T-helper 17 cell (primary cell): ENCODE results near the gene GNAT1. TPM values are rescaled to one million over a fixed set of nuclear protein-coding genes. Genes with fewer than 3 reads are reported as not detected.
A peak's percentile ranks its signal among the peaks of the same experiment; 100 is the strongest.
"Not testable (repeated sequence)": the region's sequence is repeated elsewhere in the genome, so short reads cannot be mapped to it uniquely, and the experiment has no call there.

Source experiments
- ATAC-seq: fragments of 150-1000 bp; cut with Tn5 transposase; 2 replicates; pipeline ENCODE4 v1.10.0; 2021; ENCODE audit warnings: mild to moderate bottlenecking, moderate library complexity
- DNase-seq, 3 donors: peaks; one replicate each; pipeline versions ENCODE4 v3.0.0 to v3.0.0-alpha.2; 2020 to 2021
- H3K9me3 ChIP-seq: one replicate; pipeline ENCODE4 v1.7.0; 2013; ENCODE audit warnings: low read length, mild to moderate bottlenecking; ENCODE audit not compliant: control insufficient read depth, poor library complexity, severe bottlenecking
- H3K27ac Mint-ChIP-seq: one replicate; pipeline ENCODE4 v1.8.0; 2022; ENCODE audit warnings: mild to moderate bottlenecking, moderate library complexity, mixed read lengths
- H3K27me3 Mint-ChIP-seq: one replicate; pipeline ENCODE4 v1.8.0; 2022; ENCODE audit warnings: mixed read lengths
- H3K36me3 Mint-ChIP-seq: one replicate; pipeline ENCODE4 v1.8.0; 2022; ENCODE audit warnings: low read depth, mixed read lengths
- H3K4me1 Mint-ChIP-seq: one replicate; pipeline ENCODE4 v1.8.0; 2022; ENCODE audit warnings: mild to moderate bottlenecking, mixed read lengths
- H3K4me3 Mint-ChIP-seq: one replicate; pipeline ENCODE4 v1.8.0; 2022; ENCODE audit warnings: mild to moderate bottlenecking, moderate library complexity, mixed read lengths
- total RNA-seq, 4 donors: library from RNA in 2 of 4; stranded (reverse) in 2 of 4; gene quantifications; one replicate each; pipeline ENCODE4 v1.2.3 and lab custom pipeline; 2022 to 2026

The GNAT1 gene
- total RNA-seq, 2 donors from 2014 or later = 0.10 TPM; not detected in 1

- no peaks in the 10 kb centered on the region for H3K36me3 Mint-ChIP-seq
- no peak overlapping the region for H3K27ac Mint-ChIP-seq
- DNase-seq = no peak
- H3K4me1 Mint-ChIP-seq = peaks cover 6% of the 10 kb centered on the region
- H3K9me3 ChIP-seq = no peaks in the 10 kb centered on the region
- no peak for ATAC-seq
- no peak overlapping the region for H3K4me3 Mint-ChIP-seq
- H3K27me3 Mint-ChIP-seq = peaks cover 5% of the 10 kb centered on the region
Observed at GRCh38 chr3:50218448-50218847, 27.0 kb downstream of the GNAT1 start.

DNA sequence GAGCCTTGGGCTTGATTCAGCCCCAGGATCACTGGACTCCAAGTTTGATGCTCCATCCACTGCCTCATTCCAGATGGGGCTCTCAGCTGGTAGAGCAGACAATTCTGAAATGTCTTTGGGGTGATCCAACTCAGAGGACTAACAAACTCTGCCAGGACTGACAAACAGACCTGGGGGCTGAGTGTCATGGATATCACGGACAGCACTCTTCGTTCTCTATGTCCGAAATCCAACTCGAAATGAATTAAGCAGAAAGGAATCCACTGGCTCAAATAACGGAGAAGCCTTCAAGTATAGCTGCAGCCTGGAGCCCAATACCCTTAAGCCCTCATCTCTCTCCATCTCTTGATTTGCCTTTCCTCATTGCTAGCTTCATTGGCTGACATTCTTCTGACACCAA, 27.9 kb downstream of the GNAT1 start:
- Mint-ChIP-seq H3K27me3 (no peaks in the 10 kb centered on the region), H3K4me3 (no peak overlapping the region), H3K27ac (no peak overlapping the region), H3K4me1 (peaks cover 6% of the 10 kb centered on the region), H3K36me3 (no peaks in the 10 kb centered on the region)
- H3K9me3 ChIP-seq = no peaks in the 10 kb centered on the region
- DNase-seq (no peak), ATAC-seq (no peak)

DNA sequence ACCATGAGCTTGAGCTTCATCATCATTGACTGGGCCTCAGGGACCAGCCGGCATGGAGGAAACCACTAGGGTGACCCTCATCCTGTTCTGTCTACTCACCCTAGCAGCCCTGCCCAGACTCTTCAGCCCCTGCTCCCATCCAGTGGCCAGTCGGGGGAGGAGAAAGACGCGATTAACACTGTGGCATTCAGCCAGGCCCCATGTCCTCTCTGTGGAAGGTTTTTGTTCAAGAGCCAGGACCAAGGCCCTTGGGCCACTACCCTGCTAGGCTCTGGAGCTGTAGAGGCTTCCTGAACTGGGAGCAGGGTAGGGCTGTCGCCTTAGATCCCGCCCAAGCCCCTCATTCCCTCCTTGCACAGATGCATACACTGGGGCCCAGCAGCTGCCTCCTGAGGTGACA, 28.7 kb downstream of the GNAT1 start:
- H3K4me1 Mint-ChIP-seq = peaks cover 8% of the 10 kb centered on the region
- DNase-seq (no peak), ATAC-seq (no peak)
- no peaks in the 10 kb centered on the region for H3K27me3 Mint-ChIP-seq
- H3K36me3 Mint-ChIP-seq = no peaks in the 10 kb centered on the region
- H3K4me3 Mint-ChIP-seq = peak overlapping the region; percentile 19
- H3K27ac Mint-ChIP-seq = peak overlapping the region; percentile 53
- no peaks in the 10 kb centered on the region for H3K9me3 ChIP-seq

GRCh38 chr3:50221051-50221410, 29.6 kb downstream of the GNAT1 start:
- DNase-seq (no peak), ATAC-seq (no peak)
- no peaks in the 10 kb centered on the region for H3K36me3 Mint-ChIP-seq
- peak overlapping the region; percentile 53 for H3K27ac Mint-ChIP-seq
- H3K4me1 Mint-ChIP-seq = peaks cover 13% of the 10 kb centered on the region
- no peak overlapping the region for H3K4me3 Mint-ChIP-seq
- H3K9me3 ChIP-seq = no peaks in the 10 kb centered on the region
- H3K27me3 Mint-ChIP-seq = no peaks in the 10 kb centered on the region

- Mint-ChIP-seq H3K27ac (peak overlapping the region; percentile 53), H3K27me3 (no peaks in the 10 kb centered on the region), H3K36me3 (no peaks in the 10 kb centered on the region)
Observed at GRCh38 chr3:50221411-50222168, 30.2 kb downstream of the GNAT1 start.

DNA sequence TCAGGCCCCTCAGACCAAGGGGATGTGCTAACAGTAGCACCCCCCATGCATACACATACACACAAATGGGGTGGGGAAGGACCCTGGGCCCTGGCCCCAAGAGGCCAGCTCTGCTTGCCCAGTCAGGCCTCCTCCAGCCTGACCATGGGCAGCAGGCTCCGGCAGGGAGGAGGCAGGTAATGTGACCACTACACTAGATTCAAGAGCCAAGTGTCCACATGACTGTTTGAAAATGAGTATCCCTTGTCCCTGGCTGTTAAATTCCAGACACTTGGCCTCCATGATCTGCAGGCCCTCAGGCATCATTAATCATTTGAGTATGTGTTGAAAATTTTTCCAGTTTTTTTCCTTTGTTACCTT, 30.7 kb downstream of the GNAT1 start:
- DNase-seq = no peak
- H3K27me3 Mint-ChIP-seq = no peaks in the 10 kb centered on the region
- no peak for ATAC-seq
- H3K4me1 Mint-ChIP-seq = peaks cover 20% of the 10 kb centered on the region
- H3K9me3 ChIP-seq = no peaks in the 10 kb centered on the region
- no peak overlapping the region for H3K4me3 Mint-ChIP-seq
- H3K36me3 Mint-ChIP-seq = no peaks in the 10 kb centered on the region
- no peak overlapping the region for H3K27ac Mint-ChIP-seq

More at GRCh38 chr3:50221411-50222168, 30.2 kb downstream of the GNAT1 start:
- DNase-seq (no peak), ATAC-seq (no peak)
- no peak overlapping the region for H3K4me3 Mint-ChIP-seq
- no peaks in the 10 kb centered on the region for H3K9me3 ChIP-seq
- peaks cover 16% of the 10 kb centered on the region for H3K4me1 Mint-ChIP-seq

DNA sequence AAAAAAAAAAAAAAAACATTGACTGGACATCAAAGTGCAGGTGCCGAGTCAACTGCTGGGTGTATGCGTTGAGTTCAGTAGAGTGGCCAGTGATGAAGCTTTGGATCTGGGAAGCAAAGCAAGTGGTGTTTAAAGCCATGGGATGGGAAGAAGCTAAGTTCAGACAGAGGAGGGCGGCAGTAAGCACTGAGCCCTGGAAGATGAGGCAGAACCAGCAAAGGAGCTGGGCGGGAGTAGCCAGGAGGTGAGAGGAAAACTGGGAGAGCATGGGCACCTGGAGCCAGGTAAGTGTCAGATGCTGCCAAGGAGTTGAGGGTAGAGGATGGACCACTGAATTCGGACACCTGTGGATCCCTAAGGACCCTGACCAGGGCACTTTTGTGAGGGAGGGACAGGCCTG, 33.2 kb downstream of the GNAT1 start:
- no peaks in the 10 kb centered on the region for H3K27me3 Mint-ChIP-seq
- H3K9me3 ChIP-seq = no peaks in the 10 kb centered on the region
- no peak for ATAC-seq
- H3K27ac Mint-ChIP-seq = no peak overlapping the region
- peaks cover 31% of the 10 kb centered on the region for H3K4me1 Mint-ChIP-seq
- H3K4me3 Mint-ChIP-seq = peak overlapping the region; percentile 67
- H3K36me3 Mint-ChIP-seq = no peaks in the 10 kb centered on the region
- DNase-seq = no peak

DNA sequence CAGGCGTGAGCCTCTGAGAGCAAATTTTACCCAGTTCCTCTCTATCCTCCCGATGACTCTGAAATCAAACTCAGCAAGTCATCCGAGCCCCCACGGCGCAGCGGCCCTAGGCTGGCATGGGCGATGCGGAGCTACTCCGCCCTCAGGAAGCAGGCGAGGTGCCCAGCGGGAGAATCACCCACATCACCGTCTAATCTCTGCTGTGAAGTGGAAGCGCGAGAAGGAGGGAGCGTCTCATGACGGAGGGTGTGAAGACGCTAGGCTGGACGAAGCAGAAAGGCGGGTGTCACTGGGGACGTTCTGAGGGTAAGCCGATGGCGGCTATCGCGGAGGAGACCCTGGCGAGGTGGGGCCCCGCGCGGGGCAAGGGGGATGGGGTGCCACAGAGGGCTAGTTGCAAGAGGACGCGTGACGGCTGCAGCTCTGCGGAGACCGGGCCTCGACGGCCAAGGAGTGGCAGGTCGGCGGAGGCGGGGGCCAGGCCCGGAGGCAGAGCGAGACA, 35.5 kb downstream of the GNAT1 start:
- H3K27me3 Mint-ChIP-seq = no peaks in the 10 kb centered on the region

DNA sequence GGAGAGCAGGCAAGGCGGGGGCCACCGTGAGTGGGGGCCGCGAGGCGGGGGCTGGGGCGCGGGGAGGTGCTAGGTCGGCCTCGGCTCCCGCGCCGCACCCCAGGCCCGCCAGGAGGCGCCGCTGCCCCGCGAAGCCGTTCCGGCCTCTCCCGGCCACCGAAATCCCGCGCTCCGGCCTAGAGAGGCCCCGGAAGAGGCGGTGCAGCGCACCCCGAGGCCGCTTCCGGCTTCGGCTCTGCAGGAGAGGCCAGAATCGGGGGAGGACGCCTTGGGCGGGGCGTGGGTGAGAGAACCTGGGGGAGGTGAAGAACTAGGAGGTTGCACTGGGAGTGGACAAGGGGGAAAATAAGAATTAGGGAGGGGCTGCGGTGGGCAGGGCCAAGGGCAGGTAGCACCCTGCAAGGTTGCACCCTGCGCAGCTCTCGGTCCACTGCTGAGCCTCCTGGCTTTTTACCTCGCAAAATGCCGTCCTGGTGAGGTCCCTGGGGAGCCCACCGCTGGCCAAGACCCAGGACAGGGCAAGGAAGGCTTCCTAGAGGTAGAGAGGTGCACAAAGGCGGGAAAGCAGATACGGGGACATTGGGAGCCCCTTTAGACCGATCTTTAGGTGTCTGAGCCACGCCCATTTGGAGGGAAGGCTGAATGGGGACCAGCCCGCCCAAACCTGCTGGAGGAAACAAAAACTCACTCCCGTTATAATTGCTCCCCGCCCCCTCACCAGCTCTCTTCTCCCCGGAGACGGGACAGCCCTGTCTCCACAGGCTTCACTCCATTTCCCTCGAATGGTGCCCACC, 36.2 kb downstream of the GNAT1 start:
- peak overlapping the region; percentile 97 for H3K4me3 Mint-ChIP-seq
- H3K27me3 Mint-ChIP-seq = no peaks in the 10 kb centered on the region
- peak; percentile 83 for ATAC-seq

More for the DNA sequence above, 35.5 kb downstream of the GNAT1 start:
- H3K4me1 Mint-ChIP-seq = peaks cover 30% of the 10 kb centered on the region
- ATAC-seq (peak; percentile 34), DNase-seq (peak in 2 of 3 donors; percentile 27 to 30)
- H3K4me3 Mint-ChIP-seq = peak overlapping the region; percentile 97
- no peaks in the 10 kb centered on the region for H3K9me3 ChIP-seq
- H3K36me3 Mint-ChIP-seq = no peaks in the 10 kb centered on the region
- H3K27ac Mint-ChIP-seq = peak overlapping the region; percentile 87

DNA sequence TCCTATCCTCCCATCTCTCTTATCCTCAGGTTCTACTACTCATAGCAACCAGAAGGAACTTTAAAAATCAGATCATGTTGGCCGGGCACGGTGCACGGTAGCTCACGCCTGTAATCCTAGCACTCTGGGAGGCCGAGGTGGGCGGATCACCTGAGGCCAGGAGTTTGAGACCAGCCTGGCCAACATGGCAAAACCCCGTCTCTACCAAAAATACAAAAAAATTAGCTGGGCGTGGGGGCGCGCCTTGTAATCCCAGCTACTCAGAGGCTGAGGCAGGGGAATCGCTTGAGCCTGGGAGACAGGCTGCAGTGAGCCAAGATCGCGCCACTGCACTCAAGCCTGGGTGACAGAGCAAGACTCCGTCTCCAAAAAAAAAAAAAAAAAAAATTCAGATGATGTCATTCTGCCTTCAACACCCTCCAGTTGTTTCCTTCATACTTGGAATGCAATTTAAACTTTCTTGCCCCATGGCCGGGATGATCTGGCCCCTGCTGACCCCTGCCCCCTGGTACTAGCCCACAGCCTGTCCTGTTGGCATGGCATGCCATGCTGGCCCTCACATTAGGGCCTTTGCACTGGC, 36.9 kb downstream of the GNAT1 start:
- not testable (repeated sequence) for H3K9me3 ChIP-seq, ATAC-seq, H3K36me3 Mint-ChIP-seq, H3K27me3 Mint-ChIP-seq, DNase-seq
- Mint-ChIP-seq H3K4me3 (peak overlapping the region; percentile 97), H3K27ac (peak overlapping the region; percentile 87), H3K4me1 (peaks cover 33% of the 10 kb centered on the region)

More for the DNA sequence above, 36.2 kb downstream of the GNAT1 start:
- DNase-seq = peak; percentile 90 to 92 (median 90)
- peak overlapping the region; percentile 87 for H3K27ac Mint-ChIP-seq
- peaks cover 30% of the 10 kb centered on the region for H3K4me1 Mint-ChIP-seq
- no peaks in the 10 kb centered on the region for H3K9me3 ChIP-seq
- H3K36me3 Mint-ChIP-seq = no peaks in the 10 kb centered on the region

- ATAC-seq = no peak
- peak overlapping the region; percentile 74 for H3K27ac Mint-ChIP-seq
Observed at GRCh38 chr3:50229490-50229889, 38.1 kb downstream of the GNAT1 start.

GRCh38 chr3:50230104-50230793, 38.8 kb downstream of the GNAT1 start:
- peak overlapping the region; percentile 75 for H3K27ac Mint-ChIP-seq
- no peaks in the 10 kb centered on the region for H3K9me3 ChIP-seq
- no peaks in the 10 kb centered on the region for H3K36me3 Mint-ChIP-seq
- no peak for ATAC-seq
- no peaks in the 10 kb centered on the region for H3K27me3 Mint-ChIP-seq
- H3K4me3 Mint-ChIP-seq = no peak overlapping the region
- no peak for DNase-seq
- peaks cover 32% of the 10 kb centered on the region for H3K4me1 Mint-ChIP-seq

More at GRCh38 chr3:50229490-50229889, 38.1 kb downstream of the GNAT1 start:
- no peak for DNase-seq
- no peaks in the 10 kb centered on the region for H3K27me3 Mint-ChIP-seq
- no peaks in the 10 kb centered on the region for H3K9me3 ChIP-seq
- H3K4me3 Mint-ChIP-seq = no peak overlapping the region
- no peaks in the 10 kb centered on the region for H3K36me3 Mint-ChIP-seq
- H3K4me1 Mint-ChIP-seq = peaks cover 35% of the 10 kb centered on the region

DNA sequence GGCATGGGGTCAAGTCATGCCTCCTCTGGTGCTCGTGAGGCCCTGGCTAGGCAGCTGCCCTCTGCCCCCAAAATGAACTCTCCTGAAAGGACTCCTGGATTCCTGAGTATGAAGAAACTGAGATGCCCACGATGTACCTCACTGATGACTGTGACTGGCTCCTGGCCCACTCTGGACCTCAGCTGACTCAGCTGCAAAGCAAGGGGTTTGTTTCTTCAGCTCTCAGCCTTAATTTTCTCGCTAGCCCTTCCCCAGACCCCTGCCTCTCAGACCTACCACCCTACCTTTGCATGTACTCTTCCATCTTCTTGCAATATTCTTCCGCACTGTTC, 39.4 kb downstream of the GNAT1 start:
- no peaks in the 10 kb centered on the region for H3K9me3 ChIP-seq
- Mint-ChIP-seq H3K36me3 (no peaks in the 10 kb centered on the region), H3K4me3 (no peak overlapping the region), H3K27me3 (no peaks in the 10 kb centered on the region), H3K4me1 (peaks cover 34% of the 10 kb centered on the region), H3K27ac (peak overlapping the region; percentile 75)
- DNase-seq = no peak
- no peak for ATAC-seq
